HepG2 (cell line): ENCODE results near the gene IHH. TPM values are rescaled to one million over a fixed set of nuclear protein-coding genes. Genes with fewer than 3 reads are reported as not detected.

Source experiments
- ARNT2 ChIP-seq: sonication (generic); formaldehyde crosslinking; IDR thresholded peaks from 2 replicates; pipeline ENCODE4 v1.8.0; 2022; ENCODE audit warnings: mild to moderate bottlenecking, low read depth, missing genetic modification reagents, moderate library complexity
- ATF7 ChIP-seq, 2 experiments: fragments of 450-650 bp in 1 of 2; sonication (generic) in 1 of 2; formaldehyde crosslinking in 1 of 2; IDR thresholded peaks; 2 replicates each; pipeline versions ENCODE4 v1.4.0 to v1.6.1; 2016 to 2020; ENCODE audit warnings: antibody characterized with exemption in 1 of 2, mild to moderate bottlenecking in 1 of 2, missing genetic modification reagents in 1 of 2
- BORCS8-MEF2B ChIP-seq: sonication (generic); formaldehyde crosslinking; IDR thresholded peaks from 2 replicates; pipeline ENCODE4 v1.8.0; 2022; ENCODE audit warnings: mild to moderate bottlenecking, missing genetic modification reagents
- HNRNPL ChIP-seq: fragments of 200-400 bp; formaldehyde crosslinking; IDR thresholded peaks from 2 replicates; pipeline ENCODE4 v1.6.1; 2017; ENCODE audit warnings: mild to moderate bottlenecking, low read depth, low read length
- ISX ChIP-seq: sonication (generic); formaldehyde crosslinking; conservative IDR thresholded peaks from 2 replicates; pipeline ENCODE4 v1.5.0; 2020; ENCODE audit warnings: missing genetic modification reagents
- KDM5B ChIP-seq: sonication (generic); formaldehyde crosslinking; IDR thresholded peaks from 2 replicates; pipeline ENCODE4 v1.4.0; 2020; ENCODE audit warnings: missing genetic modification reagents, mild to moderate bottlenecking, borderline replicate concordance
- MATR3 ChIP-seq: sonication (generic); formaldehyde crosslinking; IDR thresholded peaks from 2 replicates; pipeline ENCODE4 v1.4.0; 2020; ENCODE audit warnings: missing genetic modification reagents
- MXI1 ChIP-seq: IDR thresholded peaks from 3 replicates; pipeline ENCODE4 v1.6.1; 2012; ENCODE audit warnings: low read depth, low read length, inconsistent platforms, borderline replicate concordance
- NRL ChIP-seq: sonication (generic); formaldehyde crosslinking; IDR thresholded peaks from 2 replicates; pipeline ENCODE4 v1.5.0; 2020; ENCODE audit warnings: missing genetic modification reagents, mild to moderate bottlenecking, moderate library complexity, borderline replicate concordance
- PAX8 ChIP-seq: sonication (generic); formaldehyde crosslinking; IDR thresholded peaks from 2 replicates; pipeline ENCODE4 v1.8.0; 2022; ENCODE audit warnings: mild to moderate bottlenecking, missing genetic modification reagents, borderline replicate concordance
- RFX1 ChIP-seq: fragments of 450-650 bp; IDR thresholded peaks from 2 replicates; pipeline ENCODE4 v1.6.1; 2017
- SALL1 ChIP-seq: sonication (generic); formaldehyde crosslinking; IDR thresholded peaks from 2 replicates; pipeline ENCODE4 v1.8.0; 2022; ENCODE audit warnings: mild to moderate bottlenecking, missing genetic modification reagents
- SAP130 ChIP-seq: IDR thresholded peaks from 2 replicates; pipeline ENCODE4 v1.6.1; 2016; ENCODE audit warnings: low read depth
- SMARCE1 ChIP-seq: fragments of 450-650 bp; IDR thresholded peaks from 2 replicates; pipeline ENCODE4 v1.6.1; 2017; ENCODE audit warnings: borderline replicate concordance
- SRSF9 ChIP-seq: fragments of 200-400 bp; formaldehyde crosslinking; IDR thresholded peaks from 2 replicates; pipeline ENCODE4 v1.6.1; 2018; ENCODE audit warnings: borderline replicate concordance, mild to moderate bottlenecking, low read depth, low read length; ENCODE audit not compliant: insufficient read depth, poor library complexity, severe bottlenecking
- TCF12 ChIP-seq, 2 experiments: fragments of 450-650 bp in 1 of 2; sonication (generic) in 1 of 2; formaldehyde crosslinking in 1 of 2; IDR thresholded peaks; 2 replicates each; pipeline versions ENCODE4 v1.6.1 to v1.8.0; 2017 to 2022; ENCODE audit warnings: antibody characterized with exemption in 1 of 2, mild to moderate bottlenecking in 1 of 2, missing genetic modification reagents in 1 of 2, moderate library complexity in 1 of 2
- ZBTB21 ChIP-seq: sonication (generic); formaldehyde crosslinking; IDR thresholded peaks from 2 replicates; pipeline ENCODE4 v1.4.0; 2020; ENCODE audit warnings: missing genetic modification reagents
- ZSCAN29 ChIP-seq: sonication (generic); formaldehyde crosslinking; conservative IDR thresholded peaks from 2 replicates; pipeline ENCODE4 v1.4.0; 2020; ENCODE audit warnings: mild to moderate bottlenecking, missing genetic modification reagents
- polyA plus RNA-seq, 8 experiments: library from polyadenylated mRNA; depleted of rRNA in 3 of 8; stranded (reverse) in 7 of 8; unstranded in 1 of 8; fragments of >200 nt; fragmentation: Illumina TruSeq in 4 of 8; extraction: Trizol in 4 of 8; gene quantifications; 2 replicates each; pipeline versions ENCODE4 v1.2.1 to v1.2.3, GENCODE V29; 2011 to 2016; ENCODE audit warnings: low read depth in 4 of 8, missing spikeins in 1 of 8, mixed read lengths in 1 of 8; ENCODE audit not compliant: insufficient read depth in 1 of 8
- total RNA-seq, 5 experiments: library from RNA; depleted of rRNA; stranded (reverse); fragments of >200 nt; fragmentation: Illumina TruSeq; extraction: Trizol; gene quantifications; 2 replicates each; pipeline ENCODE4 v1.2.3, GENCODE V29; 2016; ENCODE audit warnings: low read depth in 1 of 5
- TF ChIP-seq, protein P1 (sequence below): sonication (generic); formaldehyde crosslinking; IDR thresholded peaks from 2 replicates; pipeline ENCODE4 v1.8.0; 2022; ENCODE audit warnings: low read depth, missing genetic modification reagents
- TF ChIP-seq, protein P2 (sequence below): sonication (generic); formaldehyde crosslinking; IDR thresholded peaks from 2 replicates; pipeline ENCODE4 v1.5.0; 2020; ENCODE audit warnings: missing genetic modification reagents
- TF ChIP-seq, protein P3 (sequence below): sonication (generic); formaldehyde crosslinking; IDR thresholded peaks from 2 replicates; pipeline ENCODE4 v1.4.0; 2020; ENCODE audit warnings: missing genetic modification reagents, borderline replicate concordance
- TF ChIP-seq, protein P4 (sequence below): sonication (generic); formaldehyde crosslinking; IDR thresholded peaks from 2 replicates; pipeline ENCODE4 v1.5.1; 2020; ENCODE audit warnings: missing genetic modification reagents, mild to moderate bottlenecking, borderline replicate concordance

The IHH gene
- total and polyA plus RNA-seq, 2 of the 13 experiments (the other 11 are each of a cell fraction or from before 2014, with no cell fraction given) = 0.42 TPM; not detected in 1

DNA sequence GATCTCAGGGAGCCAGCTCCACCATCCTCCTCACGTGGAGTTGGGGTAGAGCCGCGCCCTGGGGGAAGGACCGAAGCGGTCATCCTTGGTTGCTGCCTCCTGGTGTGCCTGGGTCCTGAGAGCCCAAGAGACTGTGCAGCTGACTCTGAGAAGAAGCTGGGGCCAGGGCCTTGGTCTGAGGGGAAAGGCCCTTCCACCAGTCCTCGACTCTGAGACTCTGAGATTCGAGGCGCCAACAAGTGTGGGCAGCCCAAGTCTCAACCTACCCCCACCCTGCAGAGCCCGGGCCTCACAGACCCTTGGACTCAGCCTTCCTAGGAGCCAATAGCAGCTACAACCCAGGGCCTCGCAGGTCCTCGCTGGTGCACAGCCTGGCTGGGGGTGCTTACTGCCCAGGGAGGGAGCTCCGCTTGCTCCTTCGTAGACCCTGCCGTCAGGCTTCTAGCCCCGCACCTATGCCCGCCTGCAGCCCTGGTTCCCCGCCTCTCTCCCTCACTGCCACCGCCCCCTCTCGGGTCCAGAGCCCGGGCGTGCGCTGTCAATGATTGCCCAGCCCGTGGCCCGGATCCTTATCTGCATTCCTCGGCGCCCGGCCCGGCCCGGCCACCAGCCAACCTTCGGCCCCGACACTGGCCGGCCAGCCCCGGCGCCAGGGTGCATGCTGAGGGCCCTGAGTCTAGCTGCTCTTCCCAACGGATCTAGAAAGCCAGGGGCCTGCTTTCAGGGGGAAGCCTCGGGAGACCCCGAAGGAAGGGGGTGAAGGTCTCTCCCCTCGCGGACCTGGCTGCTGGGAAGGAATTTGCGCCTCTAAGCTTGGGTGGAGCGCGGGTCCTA lies 2.0 kb downstream of the IHH start (continued):
- TF ChIP-seq, protein P1, sequence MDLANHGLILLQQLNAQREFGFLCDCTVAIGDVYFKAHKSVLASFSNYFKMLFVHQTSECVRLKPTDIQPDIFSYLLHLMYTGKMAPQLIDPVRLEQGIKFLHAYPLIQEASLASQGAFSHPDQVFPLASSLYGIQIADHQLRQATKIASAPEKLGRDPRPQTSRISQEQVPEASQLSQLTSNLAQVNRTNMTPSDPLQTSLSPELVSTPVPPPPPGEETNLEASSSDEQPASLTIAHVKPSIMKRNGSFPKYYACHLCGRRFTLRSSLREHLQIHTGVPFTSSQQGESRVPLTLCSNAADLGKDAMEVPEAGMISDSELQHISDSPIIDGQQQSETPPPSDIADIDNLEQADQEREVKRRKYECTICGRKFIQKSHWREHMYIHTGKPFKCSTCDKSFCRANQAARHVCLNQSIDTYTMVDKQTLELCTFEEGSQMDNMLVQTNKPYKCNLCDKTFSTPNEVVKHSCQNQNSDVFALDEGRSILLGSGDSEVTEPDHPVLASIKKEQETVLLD (CRISPR knock-in tag) = no peak
- TF ChIP-seq ARNT2 (CRISPR knock-in tag) = peak; percentile 59
- no peak for TF ChIP-seq ISX (CRISPR knock-in tag)
- TF ChIP-seq NRL (CRISPR knock-in tag) = no peak
- TF ChIP-seq SRSF9 = no peak
- TF ChIP-seq BORCS8-MEF2B (CRISPR knock-in tag) = peak; percentile 73
- TF ChIP-seq, protein P2, sequence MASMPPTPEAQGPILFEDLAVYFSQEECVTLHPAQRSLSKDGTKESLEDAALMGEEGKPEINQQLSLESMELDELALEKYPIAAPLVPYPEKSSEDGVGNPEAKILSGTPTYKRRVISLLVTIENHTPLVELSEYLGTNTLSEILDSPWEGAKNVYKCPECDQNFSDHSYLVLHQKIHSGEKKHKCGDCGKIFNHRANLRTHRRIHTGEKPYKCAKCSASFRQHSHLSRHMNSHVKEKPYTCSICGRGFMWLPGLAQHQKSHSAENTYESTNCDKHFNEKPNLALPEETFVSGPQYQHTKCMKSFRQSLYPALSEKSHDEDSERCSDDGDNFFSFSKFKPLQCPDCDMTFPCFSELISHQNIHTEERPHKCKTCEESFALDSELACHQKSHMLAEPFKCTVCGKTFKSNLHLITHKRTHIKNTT (CRISPR knock-in tag) = no peak
- no peak for TF ChIP-seq PAX8
- no peak for TF ChIP-seq ATF7 (IDR thresholded peaks at IDR 0.05)
- peak; percentile 30; the same call in 1 of the 2 replicates for TF ChIP-seq ATF7 (CRISPR knock-in tag; IDR thresholded peaks at IDR 0.05)
- peak; percentile 86; the same call in 1 of the 2 replicates for TF ChIP-seq ZSCAN29 (CRISPR knock-in tag)
- TF ChIP-seq, protein P3, sequence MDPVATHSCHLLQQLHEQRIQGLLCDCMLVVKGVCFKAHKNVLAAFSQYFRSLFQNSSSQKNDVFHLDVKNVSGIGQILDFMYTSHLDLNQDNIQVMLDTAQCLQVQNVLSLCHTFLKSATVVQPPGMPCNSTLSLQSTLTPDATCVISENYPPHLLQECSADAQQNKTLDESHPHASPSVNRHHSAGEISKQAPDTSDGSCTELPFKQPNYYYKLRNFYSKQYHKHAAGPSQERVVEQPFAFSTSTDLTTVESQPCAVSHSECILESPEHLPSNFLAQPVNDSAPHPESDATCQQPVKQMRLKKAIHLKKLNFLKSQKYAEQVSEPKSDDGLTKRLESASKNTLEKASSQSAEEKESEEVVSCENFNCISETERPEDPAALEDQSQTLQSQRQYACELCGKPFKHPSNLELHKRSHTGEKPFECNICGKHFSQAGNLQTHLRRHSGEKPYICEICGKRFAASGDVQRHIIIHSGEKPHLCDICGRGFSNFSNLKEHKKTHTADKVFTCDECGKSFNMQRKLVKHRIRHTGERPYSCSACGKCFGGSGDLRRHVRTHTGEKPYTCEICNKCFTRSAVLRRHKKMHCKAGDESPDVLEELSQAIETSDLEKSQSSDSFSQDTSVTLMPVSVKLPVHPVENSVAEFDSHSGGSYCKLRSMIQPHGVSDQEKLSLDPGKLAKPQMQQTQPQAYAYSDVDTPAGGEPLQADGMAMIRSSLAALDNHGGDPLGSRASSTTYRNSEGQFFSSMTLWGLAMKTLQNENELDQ (CRISPR knock-in tag) = no peak
- peak; percentile 81 for TF ChIP-seq KDM5B (CRISPR knock-in tag)
- no peak for TF ChIP-seq ZBTB21 (CRISPR knock-in tag)
- no peak for TF ChIP-seq TCF12 (IDR thresholded peaks at IDR 0.05)
- peak; percentile 62; the same call in 1 of the 2 replicates for TF ChIP-seq TCF12 (CRISPR knock-in tag; IDR thresholded peaks at IDR 0.05)
- peak; percentile 79 for TF ChIP-seq SALL1
- no peak for TF ChIP-seq MATR3 (CRISPR knock-in tag)
- TF ChIP-seq, protein P4, sequence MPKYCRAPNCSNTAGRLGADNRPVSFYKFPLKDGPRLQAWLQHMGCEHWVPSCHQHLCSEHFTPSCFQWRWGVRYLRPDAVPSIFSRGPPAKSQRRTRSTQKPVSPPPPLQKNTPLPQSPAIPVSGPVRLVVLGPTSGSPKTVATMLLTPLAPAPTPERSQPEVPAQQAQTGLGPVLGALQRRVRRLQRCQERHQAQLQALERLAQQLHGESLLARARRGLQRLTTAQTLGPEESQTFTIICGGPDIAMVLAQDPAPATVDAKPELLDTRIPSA = no peak
- TF ChIP-seq RFX1 = no peak
- peak; percentile 93 for TF ChIP-seq HNRNPL
- no peak for TF ChIP-seq SMARCE1
- TF ChIP-seq MXI1 = peak; percentile 90; the same call in 2 of the 3 replicates
- TF ChIP-seq SAP130 = peak; percentile 85
